GM19240 (cell line): ENCODE results near the gene NUP85.
A peak's percentile ranks its signal among the peaks of the same experiment; 100 is the strongest.
"Not testable (repeated sequence)": the region's sequence is repeated elsewhere in the genome, so short reads cannot be mapped to it uniquely, and the experiment has no call there.

ENCODE experiments used
- DNase-seq: peaks from one replicate; pipeline ENCODE4 v3.0.0; 2011; ENCODE audit warnings: low spot score; ENCODE audit not compliant: insufficient read length

The NUP85 gene

GRCh38 chr17:75266316-75267152, 61.1 kb downstream of the NUP85 start:
- no peak for DNase-seq

- DNase-seq = no peak
Observed at GRCh38 chr17:75267153-75267410, 61.6 kb downstream of the NUP85 start.

GRCh38 chr17:75267411-75268232, 62.1 kb downstream of the NUP85 start:
- DNase-seq = no peak

- DNase-seq = no peak
Observed at GRCh38 chr17:75269844-75270217, 64.4 kb downstream of the NUP85 start.

DNA sequence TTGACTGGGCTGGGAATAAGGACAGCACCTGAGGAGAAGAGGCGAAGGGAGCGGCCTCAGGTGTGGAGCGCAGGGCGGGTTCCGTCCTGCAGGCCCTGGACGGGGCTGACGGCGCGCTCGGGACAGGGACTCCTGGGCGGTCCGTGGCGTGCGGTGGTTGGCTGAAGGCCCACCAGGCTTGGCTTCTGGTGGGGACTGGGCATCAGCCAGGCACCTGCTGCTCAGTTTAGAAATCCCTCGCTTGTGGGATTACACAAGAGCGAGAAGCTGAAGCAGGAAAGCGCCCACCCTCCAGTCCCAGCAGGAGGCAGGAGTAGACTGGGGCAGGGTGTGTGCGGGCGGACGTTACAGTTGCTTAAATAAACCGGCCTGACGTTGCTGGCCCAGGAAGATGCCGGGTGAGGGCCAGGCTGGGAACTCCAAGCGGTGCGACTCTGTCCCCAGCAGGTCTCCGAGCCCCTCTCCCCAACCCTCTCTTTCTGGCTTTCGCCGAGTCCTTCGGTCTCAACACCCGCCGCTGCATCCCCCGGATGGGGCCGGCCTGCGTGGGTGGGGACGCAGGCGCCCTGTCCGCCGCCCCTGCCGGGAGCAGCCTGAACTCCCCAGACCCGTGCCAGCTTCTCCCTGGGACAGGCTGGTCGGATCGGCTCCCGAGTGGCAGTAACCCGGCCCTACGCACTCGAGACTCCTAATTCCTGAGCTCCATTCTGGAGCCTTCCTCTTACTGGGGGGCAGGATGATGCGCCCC, 64.9 kb downstream of the NUP85 start:
- peak; percentile 35 for DNase-seq

- DNase-seq = no peak
Observed at GRCh38 chr17:75270966-75271232, 65.4 kb downstream of the NUP85 start, which contains the start of gene MIF4GD. TSS of gene MIF4GD (minus strand) at chr17:75271231. CDS start at chr17:75270195, 1,036 bp downstream.

- peak; percentile 86 for DNase-seq
Observed at GRCh38 chr17:75271233-75271954, 65.9 kb downstream of the NUP85 start.

GRCh38 chr17:75271955-75272847, 66.7 kb downstream of the NUP85 start:
- DNase-seq = no peak

DNA sequence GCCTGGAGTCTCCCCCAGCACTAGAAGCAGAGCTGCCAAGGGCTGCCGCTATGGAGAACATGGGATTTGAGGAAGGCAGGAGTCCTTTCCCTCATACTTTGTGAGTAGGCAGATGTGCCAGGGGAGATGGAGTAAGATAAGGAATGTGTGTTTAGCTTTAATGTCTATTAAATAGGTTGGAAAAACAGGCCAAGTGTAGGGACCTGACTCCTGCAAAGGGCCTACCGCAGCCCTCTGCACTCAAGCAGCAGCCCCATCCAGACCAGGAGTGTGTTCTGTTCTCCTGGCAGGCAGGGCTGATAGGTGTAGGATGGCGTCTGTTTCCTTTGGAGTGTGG, 67.3 kb downstream of the NUP85 start:
- no peak for DNase-seq

GRCh38 chr17:75273977-75274708, 68.7 kb downstream of the NUP85 start:
- no peak for DNase-seq

GRCh38 chr17:75277664-75278071, 72.2 kb downstream of the NUP85 start:
- no peak for DNase-seq

- DNase-seq = not testable (repeated sequence)
Observed at GRCh38 chr17:75280189-75280588, 74.7 kb downstream of the NUP85 start.

DNA sequence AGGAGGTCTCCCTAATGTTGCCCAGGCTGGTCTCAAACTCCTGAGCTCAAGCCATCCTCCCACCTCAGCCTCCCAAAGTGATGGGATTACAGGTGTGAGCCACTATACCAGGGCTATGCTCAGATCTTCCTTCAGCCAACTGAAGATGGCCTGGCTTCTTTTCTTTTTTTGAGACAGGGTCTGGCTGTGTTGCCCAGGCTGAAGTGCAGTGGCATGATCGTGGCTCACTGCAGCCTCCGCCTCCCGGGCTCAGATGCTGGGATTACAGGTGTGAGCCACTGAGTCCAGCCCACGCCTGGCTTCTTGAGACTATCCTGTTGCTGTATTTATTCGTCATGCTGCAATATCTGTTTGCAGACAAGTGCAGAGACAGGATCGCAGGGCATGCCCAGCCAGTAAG, 79.6 kb downstream of the NUP85 start:
- no peak for DNase-seq
